ENCODE data around the gene PGM5.

PGM5 gene

DNA sequence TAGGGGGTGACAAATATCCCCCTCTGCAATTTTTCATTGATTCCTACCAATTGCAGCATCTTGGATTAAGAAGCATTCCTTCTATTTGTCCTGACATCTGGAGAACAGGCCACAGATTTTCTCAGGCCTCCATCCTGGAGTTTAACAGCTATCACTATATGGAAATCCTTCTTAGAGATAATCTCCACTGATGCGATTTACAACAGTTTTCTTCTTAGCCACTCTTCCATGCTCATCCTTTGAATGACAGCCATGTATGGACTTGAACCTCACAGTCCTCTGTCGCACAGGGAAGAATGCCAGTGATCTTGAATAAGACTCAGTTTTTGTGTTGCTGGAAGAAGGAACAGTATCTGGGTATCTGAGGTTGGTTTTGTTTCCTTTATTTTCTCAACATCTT is 73.2 kb downstream of the PGM5 start:
- Histone ChIP-seq H3K9me3 (ENCODE audit: control insufficient read depth, insufficient read depth, low read depth, low read length) (no peaks in the 10 kb centered on the region), H3K36me3 (ENCODE audit: control insufficient read depth in 2 of 2, insufficient read depth in 1 of 2, low read length in 2 of 2) (no peaks in the 10 kb centered on the region), H3K4me3 (ENCODE audit: low read depth, low read length) (no peak overlapping the region), H3K4me1 (ENCODE audit: control insufficient read depth, insufficient read depth, low read length) (no peaks in the 10 kb centered on the region), H3K27ac (ENCODE audit: extremely low read depth, low read depth, low read length) (no peak overlapping the region)
- CTCF ChIA-PET: no interaction called here
- TF ChIP-seq, protein P1, sequence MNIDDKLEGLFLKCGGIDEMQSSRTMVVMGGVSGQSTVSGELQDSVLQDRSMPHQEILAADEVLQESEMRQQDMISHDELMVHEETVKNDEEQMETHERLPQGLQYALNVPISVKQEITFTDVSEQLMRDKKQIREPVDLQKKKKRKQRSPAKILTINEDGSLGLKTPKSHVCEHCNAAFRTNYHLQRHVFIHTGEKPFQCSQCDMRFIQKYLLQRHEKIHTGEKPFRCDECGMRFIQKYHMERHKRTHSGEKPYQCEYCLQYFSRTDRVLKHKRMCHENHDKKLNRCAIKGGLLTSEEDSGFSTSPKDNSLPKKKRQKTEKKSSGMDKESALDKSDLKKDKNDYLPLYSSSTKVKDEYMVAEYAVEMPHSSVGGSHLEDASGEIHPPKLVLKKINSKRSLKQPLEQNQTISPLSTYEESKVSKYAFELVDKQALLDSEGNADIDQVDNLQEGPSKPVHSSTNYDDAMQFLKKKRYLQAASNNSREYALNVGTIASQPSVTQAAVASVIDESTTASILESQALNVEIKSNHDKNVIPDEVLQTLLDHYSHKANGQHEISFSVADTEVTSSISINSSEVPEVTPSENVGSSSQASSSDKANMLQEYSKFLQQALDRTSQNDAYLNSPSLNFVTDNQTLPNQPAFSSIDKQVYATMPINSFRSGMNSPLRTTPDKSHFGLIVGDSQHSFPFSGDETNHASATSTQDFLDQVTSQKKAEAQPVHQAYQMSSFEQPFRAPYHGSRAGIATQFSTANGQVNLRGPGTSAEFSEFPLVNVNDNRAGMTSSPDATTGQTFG (tag by site-specific recombination; IDR thresholded peaks at IDR 0.05; ENCODE audit: borderline replicate concordance): no peak
- no peak for TF ChIP-seq YY1 (tag by site-specific recombination; IDR thresholded peaks at IDR 0.05)
- no peak for TF ChIP-seq FEZF1 (tag by site-specific recombination; IDR thresholded peaks at IDR 0.05)
- POLR2A ChIA-PET: no interaction called here

DNA sequence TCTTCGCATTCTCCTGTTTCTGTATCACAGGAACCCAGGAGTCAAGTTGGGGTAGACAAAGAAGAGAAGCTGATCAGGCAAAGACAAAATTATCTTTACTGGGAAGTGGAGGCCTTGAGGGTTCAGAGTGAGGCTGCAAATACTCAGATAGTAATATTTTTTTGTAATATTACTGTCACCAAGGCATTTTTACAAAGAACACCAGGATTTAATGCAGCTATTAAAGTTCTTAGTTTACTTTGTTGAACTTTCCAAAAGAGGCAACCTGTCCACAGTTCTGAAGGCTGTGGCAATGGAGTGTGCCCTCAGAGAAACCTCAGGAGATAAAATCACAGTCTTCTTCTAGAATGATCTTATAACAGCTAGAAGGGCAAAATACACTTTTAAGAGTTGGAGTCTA is 74.9 kb downstream of the PGM5 start:
- no peaks in the 10 kb centered on the region for H3K9me3 ChIP-seq (ENCODE audit: control insufficient read depth, insufficient read depth, low read depth, low read length)
- ChIA-PET CTCF (interaction anchor here (3.2 kb wide), 1 partner anchor 14 kb away, joined by 8 read pairs; no protein-coding TSS in a partner anchor), POLR2A (no interaction called here)
- no peaks in the 10 kb centered on the region for H3K4me1 ChIP-seq (ENCODE audit: control insufficient read depth, insufficient read depth, low read length)
- H3K27ac ChIP-seq (ENCODE audit: extremely low read depth, low read depth, low read length): no peak overlapping the region
- no peak for TF ChIP-seq ZNF155 (tag by site-specific recombination; IDR thresholded peaks at IDR 0.05)
- no peak for TF ChIP-seq ZBTB1 (tag by site-specific recombination; IDR thresholded peaks at IDR 0.05)
- no peak overlapping the region for H3K4me3 ChIP-seq (ENCODE audit: low read depth, low read length)
- no peaks in the 10 kb centered on the region for H3K36me3 ChIP-seq (ENCODE audit: control insufficient read depth in 2 of 2, insufficient read depth in 1 of 2, low read length in 2 of 2)

DNA sequence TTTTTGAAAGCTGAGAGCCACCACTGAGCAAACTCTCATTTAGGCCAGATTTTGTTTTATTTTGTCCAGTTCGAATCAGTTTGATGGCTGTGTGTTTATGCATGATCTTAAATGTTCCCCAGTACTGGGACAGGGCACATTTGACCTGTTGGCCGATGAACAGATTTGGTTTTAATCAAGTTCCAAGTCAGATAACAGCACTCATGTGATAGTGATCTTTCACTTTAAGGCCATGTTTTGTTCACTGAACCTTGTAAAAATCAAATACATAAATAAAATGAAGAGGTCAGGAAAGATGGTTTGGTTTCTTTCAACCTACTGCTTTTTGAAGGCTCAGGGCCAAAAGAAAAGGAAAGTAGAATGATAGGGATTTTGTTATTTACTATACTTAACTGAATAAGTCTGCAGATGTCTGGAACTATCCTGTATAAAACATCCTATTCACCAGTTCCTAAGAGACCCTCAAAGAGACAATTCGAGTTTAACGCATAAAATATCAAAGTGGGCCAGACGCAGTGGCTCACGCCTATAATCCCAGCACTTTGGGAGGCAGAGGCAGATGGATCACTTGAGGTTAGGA is 77.2 kb downstream of the PGM5 start:
- Histone ChIP-seq H3K27ac (ENCODE audit: extremely low read depth, low read depth, low read length) (no peak overlapping the region), H3K4me3 (ENCODE audit: low read depth, low read length) (no peak overlapping the region), H3K4me1 (ENCODE audit: control insufficient read depth, insufficient read depth, low read length) (no peaks in the 10 kb centered on the region), H3K9me3 (ENCODE audit: control insufficient read depth, insufficient read depth, low read depth, low read length) (no peaks in the 10 kb centered on the region), H3K36me3 (ENCODE audit: control insufficient read depth in 2 of 2, insufficient read depth in 1 of 2, low read length in 2 of 2) (no peaks in the 10 kb centered on the region)
- ChIA-PET POLR2A (no interaction called here), CTCF (interaction anchor here (0.6 to 3.2 kb wide), 2 partner anchors 16 to 516 kb away, joined by 3 to 8 read pairs; no protein-coding TSS in a partner anchor)
- TF ChIP-seq ZNF16 (tag by site-specific recombination; IDR thresholded peaks at IDR 0.05; ENCODE audit: low read depth) (no peak), ZNF350 (tag by site-specific recombination; IDR thresholded peaks at IDR 0.05) (no peak), MYNN (tag by site-specific recombination; IDR thresholded peaks at IDR 0.05; ENCODE audit: borderline replicate concordance) (no peak), HOXA7 (CRISPR knock-in tag; IDR thresholded peaks at IDR 0.05; ENCODE audit: borderline replicate concordance) (no peak), ZNF660 (tag by site-specific recombination; IDR thresholded peaks at IDR 0.05) (no peak)
- TF ChIP-seq, protein P2, sequence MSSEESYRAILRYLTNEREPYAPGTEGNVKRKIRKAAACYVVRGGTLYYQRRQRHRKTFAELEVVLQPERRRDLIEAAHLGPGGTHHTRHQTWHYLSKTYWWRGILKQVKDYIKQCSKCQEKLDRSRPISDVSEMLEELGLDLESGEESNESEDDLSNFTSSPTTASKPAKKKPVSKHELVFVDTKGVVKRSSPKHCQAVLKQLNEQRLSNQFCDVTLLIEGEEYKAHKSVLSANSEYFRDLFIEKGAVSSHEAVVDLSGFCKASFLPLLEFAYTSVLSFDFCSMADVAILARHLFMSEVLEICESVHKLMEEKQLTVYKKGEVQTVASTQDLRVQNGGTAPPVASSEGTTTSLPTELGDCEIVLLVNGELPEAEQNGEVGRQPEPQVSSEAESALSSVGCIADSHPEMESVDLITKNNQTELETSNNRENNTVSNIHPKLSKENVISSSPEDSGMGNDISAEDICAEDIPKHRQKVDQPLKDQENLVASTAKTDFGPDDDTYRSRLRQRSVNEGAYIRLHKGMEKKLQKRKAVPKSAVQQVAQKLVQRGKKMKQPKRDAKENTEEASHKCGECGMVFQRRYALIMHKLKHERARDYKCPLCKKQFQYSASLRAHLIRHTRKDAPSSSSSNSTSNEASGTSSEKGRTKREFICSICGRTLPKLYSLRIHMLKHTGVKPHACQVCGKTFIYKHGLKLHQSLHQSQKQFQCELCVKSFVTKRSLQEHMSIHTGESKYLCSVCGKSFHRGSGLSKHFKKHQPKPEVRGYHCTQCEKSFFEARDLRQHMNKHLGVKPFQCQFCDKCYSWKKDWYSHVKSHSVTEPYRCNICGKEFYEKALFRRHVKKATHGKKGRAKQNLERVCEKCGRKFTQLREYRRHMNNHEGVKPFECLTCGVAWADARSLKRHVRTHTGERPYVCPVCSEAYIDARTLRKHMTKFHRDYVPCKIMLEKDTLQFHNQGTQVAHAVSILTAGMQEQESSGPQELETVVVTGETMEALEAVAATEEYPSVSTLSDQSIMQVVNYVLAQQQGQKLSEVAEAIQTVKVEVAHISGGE (tag by site-specific recombination; conservative IDR thresholded peaks at IDR 0.05; ENCODE audit: low read depth): no peak
- TF ChIP-seq, protein P3, sequence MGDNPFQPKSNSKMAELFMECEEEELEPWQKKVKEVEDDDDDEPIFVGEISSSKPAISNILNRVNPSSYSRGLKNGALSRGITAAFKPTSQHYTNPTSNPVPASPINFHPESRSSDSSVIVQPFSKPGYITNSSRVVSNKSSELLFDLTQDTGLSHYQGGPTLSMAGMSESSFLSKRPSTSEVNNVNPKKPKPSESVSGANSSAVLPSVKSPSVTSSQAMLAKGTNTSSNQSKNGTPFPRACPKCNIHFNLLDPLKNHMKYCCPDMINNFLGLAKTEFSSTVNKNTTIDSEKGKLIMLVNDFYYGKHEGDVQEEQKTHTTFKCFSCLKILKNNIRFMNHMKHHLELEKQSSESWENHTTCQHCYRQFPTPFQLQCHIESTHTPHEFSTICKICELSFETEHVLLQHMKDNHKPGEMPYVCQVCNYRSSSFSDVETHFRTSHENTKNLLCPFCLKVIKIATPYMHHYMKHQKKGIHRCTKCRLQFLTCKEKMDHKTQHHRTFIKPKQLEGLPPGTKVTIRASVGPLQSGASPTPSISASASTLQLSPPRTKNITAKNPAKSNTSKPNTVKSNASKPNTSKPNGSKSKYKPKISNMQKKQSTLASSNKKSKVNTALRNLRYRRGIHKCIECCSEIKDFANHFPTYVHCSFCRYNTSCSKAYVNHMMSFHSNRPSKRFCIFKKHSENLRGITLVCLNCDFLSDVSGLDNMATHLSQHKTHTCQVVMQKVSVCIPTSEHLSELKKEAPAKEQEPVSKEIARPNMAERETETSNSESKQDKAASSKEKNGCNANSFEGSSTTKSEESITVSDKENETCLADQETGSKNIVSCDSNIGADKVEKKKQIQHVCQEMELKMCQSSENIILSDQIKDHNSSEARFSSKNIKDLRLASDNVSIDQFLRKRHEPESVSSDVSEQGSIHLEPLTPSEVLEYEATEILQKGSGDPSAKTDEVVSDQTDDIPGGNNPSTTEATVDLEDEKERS (tag by site-specific recombination; IDR thresholded peaks at IDR 0.05): no peak
